Ascending aorta (tissue), 2 donors: ENCODE measurements around the gene FHIT. TPM values are rescaled to one million over a fixed set of nuclear protein-coding genes. Genes with fewer than 3 reads are reported as not detected.

Source experiments
- DNase-seq, 2 donors: peaks; one replicate each; pipeline ENCODE4 v3.0.0-alpha.2; 2019; ENCODE audit warnings: low spot score in 2 of 2
- H3K27ac ChIP-seq, 2 donors: fragments of 200-600 bp; sonication (generic); one replicate each; pipeline ENCODE4 v1.5.1; 2016 to 2017; ENCODE audit warnings: mild to moderate bottlenecking in 1 of 2
- H3K27me3 ChIP-seq: fragments of 200-600 bp; sonication (generic); one replicate; pipeline ENCODE4 v1.5.1; 2017
- H3K36me3 ChIP-seq, 2 donors: fragments of 200-600 bp; sonication (generic); one replicate each; pipeline ENCODE4 v1.5.1; 2016
- H3K4me1 ChIP-seq, 2 donors: fragments of 200-600 bp; sonication (generic); one replicate each; pipeline ENCODE4 v1.5.1; 2016 to 2017; ENCODE audit warnings: mild to moderate bottlenecking in 1 of 2
- H3K4me3 ChIP-seq, 2 donors: fragments of 200-600 bp; sonication (generic); one replicate each; pipeline ENCODE4 v1.5.1; 2016 to 2017; ENCODE audit warnings: mild to moderate bottlenecking in 1 of 2
- H3K9me3 ChIP-seq, 2 donors: fragments of 200-600 bp; sonication (generic); one replicate each; pipeline ENCODE4 v1.5.1; 2016
- intact Hi-C: fragments of 100-400 bp; cut with DNase I; formaldehyde crosslinking; loops from one replicate; pipeline ENCODE4 v1.15.1; 2023
- total RNA-seq: library from RNA; depleted of rRNA; stranded (reverse); fragments of >200 nt; gene quantifications from one replicate; pipeline ENCODE4 v1.1.0, GENCODE V29; 2016
- TF ChIP-seq, protein P1 (sequence below), 3 experiments: fragments of 200-600 bp in 2 of 3; fragments of 450-650 bp in 1 of 3; sonication (generic) in 2 of 3; IDR thresholded peaks; one replicate each; pipeline ENCODE4 v1.5.1; 2016 to 2019; ENCODE audit warnings: antibody characterized with exemption in 3 of 3, mild to moderate bottlenecking in 1 of 3, moderate library complexity in 1 of 3

Gene FHIT
- total RNA-seq, 1 donor from 2014 or later, result 0.21 TPM

GRCh38 chr3:60629816-60630215 is 621.4 kb downstream of the FHIT start:
- Histone ChIP-seq H3K9me3 (no peaks in the 10 kb centered on the region), H3K27ac (no peak overlapping the region), H3K36me3 (no peaks in the 10 kb centered on the region), H3K27me3 (no peaks in the 10 kb centered on the region), H3K4me1 (no peaks in the 10 kb centered on the region), H3K4me3 (no peak overlapping the region)
- intact Hi-C loops, result no loop called here
- DNase-seq, result no peak
- TF ChIP-seq, protein P1, sequence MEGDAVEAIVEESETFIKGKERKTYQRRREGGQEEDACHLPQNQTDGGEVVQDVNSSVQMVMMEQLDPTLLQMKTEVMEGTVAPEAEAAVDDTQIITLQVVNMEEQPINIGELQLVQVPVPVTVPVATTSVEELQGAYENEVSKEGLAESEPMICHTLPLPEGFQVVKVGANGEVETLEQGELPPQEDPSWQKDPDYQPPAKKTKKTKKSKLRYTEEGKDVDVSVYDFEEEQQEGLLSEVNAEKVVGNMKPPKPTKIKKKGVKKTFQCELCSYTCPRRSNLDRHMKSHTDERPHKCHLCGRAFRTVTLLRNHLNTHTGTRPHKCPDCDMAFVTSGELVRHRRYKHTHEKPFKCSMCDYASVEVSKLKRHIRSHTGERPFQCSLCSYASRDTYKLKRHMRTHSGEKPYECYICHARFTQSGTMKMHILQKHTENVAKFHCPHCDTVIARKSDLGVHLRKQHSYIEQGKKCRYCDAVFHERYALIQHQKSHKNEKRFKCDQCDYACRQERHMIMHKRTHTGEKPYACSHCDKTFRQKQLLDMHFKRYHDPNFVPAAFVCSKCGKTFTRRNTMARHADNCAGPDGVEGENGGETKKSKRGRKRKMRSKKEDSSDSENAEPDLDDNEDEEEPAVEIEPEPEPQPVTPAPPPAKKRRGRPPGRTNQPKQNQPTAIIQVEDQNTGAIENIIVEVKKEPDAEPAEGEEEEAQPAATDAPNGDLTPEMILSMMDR (IDR thresholded peaks at IDR 0.05), result no peak

GRCh38 chr3:60622349-60622748 is 628.9 kb downstream of the FHIT start:
- Histone ChIP-seq H3K27ac (no peak overlapping the region), H3K4me3 (no peak overlapping the region), H3K4me1 (no peaks in the 10 kb centered on the region), H3K36me3 (no peaks in the 10 kb centered on the region), H3K27me3 (no peaks in the 10 kb centered on the region), H3K9me3 (no peaks in the 10 kb centered on the region)
- no peak for DNase-seq
- intact Hi-C loops, result no loop called here
- TF ChIP-seq, protein P1 (IDR thresholded peaks at IDR 0.05), result no peak

GRCh38 chr3:60617188-60617587 is 634.1 kb downstream of the FHIT start:
- H3K9me3 ChIP-seq, result no peaks in the 10 kb centered on the region
- TF ChIP-seq, protein P1 (IDR thresholded peaks at IDR 0.05), result no peak
- no peak for DNase-seq
- no peak overlapping the region for H3K4me3 ChIP-seq
- no peaks in the 10 kb centered on the region for H3K27me3 ChIP-seq
- no peaks in the 10 kb centered on the region for H3K36me3 ChIP-seq
- H3K27ac ChIP-seq, result no peak overlapping the region
- no peaks in the 10 kb centered on the region for H3K4me1 ChIP-seq
- intact Hi-C loops, result no loop called here

GRCh38 chr3:60613769-60614303 is 637.4 kb downstream of the FHIT start:
- intact Hi-C loops, result no loop called here
- no peaks in the 10 kb centered on the region for H3K9me3 ChIP-seq
- H3K27ac ChIP-seq, result no peak overlapping the region
- no peaks in the 10 kb centered on the region for H3K4me1 ChIP-seq
- no peak for DNase-seq
- H3K36me3 ChIP-seq, result no peaks in the 10 kb centered on the region
- no peak overlapping the region for H3K4me3 ChIP-seq
- TF ChIP-seq, protein P1 (IDR thresholded peaks at IDR 0.05), result no peak
- H3K27me3 ChIP-seq, result no peaks in the 10 kb centered on the region

DNA sequence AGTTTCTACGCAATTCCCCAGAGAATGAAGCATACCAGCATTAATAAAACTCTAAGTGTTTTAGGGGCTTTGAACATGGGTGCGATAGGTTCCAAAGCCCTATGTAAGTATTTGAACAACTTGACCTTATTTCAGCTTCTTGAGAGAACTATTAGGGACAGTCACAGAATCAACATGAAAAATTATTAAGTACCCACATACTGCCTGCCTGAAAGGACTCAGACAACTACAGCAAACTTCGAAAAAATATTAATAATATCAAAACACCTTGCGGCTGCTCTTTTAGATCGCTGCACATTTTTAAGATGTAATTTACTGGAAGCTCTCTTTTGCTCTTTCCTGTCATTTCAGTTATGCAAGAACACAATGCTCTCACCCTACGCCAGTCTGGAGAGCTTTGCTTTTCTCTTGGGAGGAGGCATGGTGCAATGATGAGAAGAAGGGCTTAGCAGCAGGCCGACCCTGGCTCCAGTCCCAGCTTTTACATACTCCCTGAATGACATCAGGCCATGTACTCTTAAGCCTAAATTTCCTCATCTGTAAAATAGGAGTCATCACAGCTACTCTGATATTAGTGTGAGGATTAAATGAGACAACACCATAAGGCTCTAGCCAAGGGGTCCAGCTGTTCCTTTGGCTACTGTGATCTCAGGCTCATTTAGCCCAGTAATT is 640.7 kb downstream of the FHIT start:
- no peak overlapping the region for H3K27ac ChIP-seq
- H3K4me3 ChIP-seq, result no peak overlapping the region
- TF ChIP-seq, protein P1 (IDR thresholded peaks at IDR 0.05), result no peak
- H3K9me3 ChIP-seq, result no peaks in the 10 kb centered on the region
- H3K36me3 ChIP-seq, result no peaks in the 10 kb centered on the region
- peak in 1 of 2 donors; percentile 74 for DNase-seq
- intact Hi-C loops, result no loop called here
- H3K4me1 ChIP-seq, result no peaks in the 10 kb centered on the region
- no peaks in the 10 kb centered on the region for H3K27me3 ChIP-seq
